Measurements from ENCODE around the gene OR5H2. TPM values are rescaled to one million over a fixed set of nuclear protein-coding genes. Genes with fewer than 3 reads are reported as not detected.

Gene OR5H2
- total RNA-seq, 1 donor from 2014 or later, result not detected

- no peak for DNase-seq (ENCODE audit: low spot score)
Observed at GRCh38 chr3:98331329-98331728, 49.0 kb downstream of the OR5H2 start.

Other genes starting within 250 kb of the OR5H2 start
- gene GABRR3, start 247.2 kb upstream of the OR5H2 start, total RNA-seq, result 0.10 TPM
- gene OR5AC2, start 195.3 kb upstream of the OR5H2 start, total RNA-seq, result not detected
- gene OR5H1, start 151.8 kb upstream of the OR5H2 start, total RNA-seq, result 0.13 TPM
- not detected for gene OR5H14, start 135.0 kb upstream of the OR5H2 start, total RNA-seq
- gene OR5H15, start 115.8 kb upstream of the OR5H2 start, total RNA-seq, result not detected
- not detected for gene OR5H6, start 18.3 kb upstream of the OR5H2 start, total RNA-seq
- gene OR5K4, start 71.3 kb downstream of the OR5H2 start, total RNA-seq, result not detected
- not detected for gene OR5K3, start 108.2 kb downstream of the OR5H2 start, total RNA-seq
- gene OR5K1, start 180.7 kb downstream of the OR5H2 start, total RNA-seq, result not detected
- not detected for gene OR5K2, start 215.2 kb downstream of the OR5H2 start, total RNA-seq
- 90.2 TPM for gene CLDND1, start 240.4 kb downstream of the OR5H2 start, total RNA-seq
- 4.0 TPM for gene GPR15, start 249.5 kb downstream of the OR5H2 start, total RNA-seq